ENCODE results near the gene DPP4. TPM values are rescaled to one million over a fixed set of nuclear protein-coding genes. Genes with fewer than 3 reads are reported as not detected.

DPP4 gene
- total and polyA plus RNA-seq, 11 donors: 3.4 to 16.1 (median 7.4) TPM

DNA sequence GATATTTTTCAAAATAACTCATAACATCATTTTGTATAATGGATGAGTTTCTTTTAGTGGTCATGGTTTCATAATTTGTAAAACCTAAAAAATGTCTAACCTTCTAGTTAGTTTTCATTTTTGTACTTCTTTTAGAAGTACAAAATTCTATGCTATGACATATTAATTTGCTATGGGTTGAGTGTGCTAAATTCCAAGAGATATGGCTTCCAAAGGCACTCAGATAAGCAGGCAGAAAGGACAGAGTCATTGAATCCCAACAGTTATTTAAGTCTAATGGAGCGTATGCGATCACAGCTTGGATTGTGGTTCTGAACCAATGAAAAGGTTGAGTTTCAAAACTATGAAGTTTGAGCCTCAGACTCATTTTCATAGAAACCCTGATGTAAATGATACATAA, 41.1 kb upstream of the DPP4 start:
- ATAC-seq (no peak), DNase-seq (no peak)
- H3K27me3 ChIP-seq: no peaks in the 10 kb centered on the region
- peaks cover 0 to 7% (median 0%) of the 10 kb centered on the region in 12 donors for H3K9me3 ChIP-seq
- intact Hi-C loops (cut with DNase I): loop anchor here in 5 of 10 donors (5.0 to 10.0 kb wide), 2 partner anchors 43 to 50 kb away; partner anchors contain the start of gene DPP4 (in 4 of the 5)
- no peak overlapping the region for H3K27ac ChIP-seq
- H3K4me1 ChIP-seq: peaks cover 0 to 40% (median 20%) of the 10 kb centered on the region in 12 donors
- 97 to 100% (median 98%) methylated on average over 2 of the region's 2 CpGs for WGBS, 4 donors
- no peak overlapping the region for H3K4me3 ChIP-seq
- H3K36me3 ChIP-seq: no peaks in the 10 kb centered on the region
- TF ChIP-seq, protein P1, sequence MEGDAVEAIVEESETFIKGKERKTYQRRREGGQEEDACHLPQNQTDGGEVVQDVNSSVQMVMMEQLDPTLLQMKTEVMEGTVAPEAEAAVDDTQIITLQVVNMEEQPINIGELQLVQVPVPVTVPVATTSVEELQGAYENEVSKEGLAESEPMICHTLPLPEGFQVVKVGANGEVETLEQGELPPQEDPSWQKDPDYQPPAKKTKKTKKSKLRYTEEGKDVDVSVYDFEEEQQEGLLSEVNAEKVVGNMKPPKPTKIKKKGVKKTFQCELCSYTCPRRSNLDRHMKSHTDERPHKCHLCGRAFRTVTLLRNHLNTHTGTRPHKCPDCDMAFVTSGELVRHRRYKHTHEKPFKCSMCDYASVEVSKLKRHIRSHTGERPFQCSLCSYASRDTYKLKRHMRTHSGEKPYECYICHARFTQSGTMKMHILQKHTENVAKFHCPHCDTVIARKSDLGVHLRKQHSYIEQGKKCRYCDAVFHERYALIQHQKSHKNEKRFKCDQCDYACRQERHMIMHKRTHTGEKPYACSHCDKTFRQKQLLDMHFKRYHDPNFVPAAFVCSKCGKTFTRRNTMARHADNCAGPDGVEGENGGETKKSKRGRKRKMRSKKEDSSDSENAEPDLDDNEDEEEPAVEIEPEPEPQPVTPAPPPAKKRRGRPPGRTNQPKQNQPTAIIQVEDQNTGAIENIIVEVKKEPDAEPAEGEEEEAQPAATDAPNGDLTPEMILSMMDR (IDR thresholded peaks at IDR 0.05): no peak
- TF ChIP-seq POLR2A (IDR thresholded peaks at IDR 0.05): no peak

DNA sequence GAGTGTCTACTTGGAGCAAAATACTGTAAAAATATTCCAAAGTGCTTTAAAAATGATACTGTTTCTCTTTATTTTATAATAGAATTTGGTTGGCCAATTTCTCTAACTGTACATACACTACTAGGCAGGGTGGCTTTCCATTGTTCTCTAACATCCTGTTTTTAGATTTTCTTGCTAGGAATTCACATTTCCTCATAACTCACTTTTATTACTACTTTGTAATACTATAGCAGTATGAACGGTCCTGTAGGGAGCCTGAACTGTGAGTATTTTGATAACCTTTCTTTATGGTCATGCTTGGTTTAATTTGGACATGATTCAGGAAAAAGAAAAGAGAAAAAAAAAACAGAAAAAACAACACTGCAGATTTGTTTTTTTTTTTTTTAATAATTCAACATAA, 40.3 kb upstream of the DPP4 start:
- no peak for DNase-seq
- H3K4me3 ChIP-seq: no peak overlapping the region
- peak in 2 of 4 donors; percentile 31 to 41 for ATAC-seq
- TF ChIP-seq, protein P1 (IDR thresholded peaks at IDR 0.05): no peak
- no peak for TF ChIP-seq POLR2A (IDR thresholded peaks at IDR 0.05)
- no peaks in the 10 kb centered on the region for H3K36me3 ChIP-seq
- peak overlapping the region in 2 of 12 donors; percentile 34 to 49 for H3K27ac ChIP-seq
- peaks cover 0 to 40% (median 20%) of the 10 kb centered on the region in 12 donors for H3K4me1 ChIP-seq
- intact Hi-C loops (cut with DNase I): loop anchor here in 3 of 10 donors (5.0 to 10.0 kb wide), 2 partner anchors 42 to 49 kb away; partner anchors contain the start of gene DPP4 (in 2 of the 3)
- H3K27me3 ChIP-seq: no peaks in the 10 kb centered on the region
- peaks cover 0 to 7% (median 0%) of the 10 kb centered on the region in 12 donors for H3K9me3 ChIP-seq
- 30 to 49% (median 32%) methylated on average over 1 of the region's 1 CpG for WGBS, 4 donors

DNA sequence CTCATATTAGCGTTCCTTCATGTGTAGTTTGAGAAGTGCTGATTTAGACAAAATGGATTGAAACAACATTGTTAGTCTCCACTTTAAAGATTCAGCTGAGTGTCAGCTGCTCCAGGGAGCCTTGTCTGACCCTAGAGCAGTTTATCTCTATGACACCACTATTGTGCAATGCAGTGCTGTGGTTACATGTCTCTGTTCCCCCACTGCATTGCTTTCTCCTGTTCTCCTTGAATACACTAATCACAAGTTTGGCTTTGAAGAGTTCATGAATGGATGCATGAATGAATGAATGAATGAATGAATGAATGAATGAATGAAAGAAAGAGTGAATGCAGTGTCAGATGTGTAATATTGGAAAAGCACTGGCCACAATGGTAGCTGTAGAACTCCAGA, 39.8 kb upstream of the DPP4 start:
- no peaks in the 10 kb centered on the region for H3K27me3 ChIP-seq

DNA sequence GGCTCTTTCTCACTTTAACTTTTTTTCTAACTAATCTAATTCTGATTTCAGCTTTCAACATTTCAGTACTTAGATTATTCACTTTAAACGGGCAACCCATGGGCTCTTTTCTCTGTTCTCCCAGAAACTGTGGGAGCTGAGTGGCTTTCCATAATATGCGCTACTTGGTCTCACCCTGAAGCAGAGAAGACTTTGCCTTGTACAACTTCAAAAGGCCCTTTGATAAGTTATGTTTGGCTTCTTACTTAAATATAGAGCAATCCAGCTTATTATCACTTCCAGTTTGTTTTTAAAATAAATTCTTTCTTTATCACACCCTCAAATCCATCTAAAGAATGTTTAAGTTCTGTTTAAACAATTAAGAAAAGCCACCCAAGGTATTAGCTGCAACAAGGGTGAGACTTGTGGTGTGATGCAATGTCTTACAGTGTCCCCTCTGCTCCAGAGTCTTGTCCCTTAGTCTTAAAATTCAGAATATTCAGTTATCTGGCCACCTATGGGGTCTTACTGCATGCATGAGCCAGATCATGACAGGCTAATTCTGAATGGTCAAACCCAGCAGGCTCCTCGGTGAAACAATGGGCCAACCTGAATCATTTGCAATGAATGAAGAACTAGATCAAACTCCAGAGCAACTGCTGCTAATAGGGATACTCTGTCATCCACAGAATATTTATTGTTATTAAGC, 39.2 kb upstream of the DPP4 start:
- TF ChIP-seq, protein P1 (IDR thresholded peaks at IDR 0.05): no peak
- no peak for TF ChIP-seq POLR2A (IDR thresholded peaks at IDR 0.05)
- peak overlapping the region in 3 of 12 donors; percentile 42 to 49 (median 47) for H3K27ac ChIP-seq
- WGBS, 4 donors: 74 to 90% (median 76%) methylated on average over 3 of the region's 3 CpGs
- H3K27me3 ChIP-seq: no peaks in the 10 kb centered on the region
- peak in 1 of 4 donors; percentile 21 for ATAC-seq
- peaks cover 0 to 7% (median 0%) of the 10 kb centered on the region in 12 donors for H3K9me3 ChIP-seq
- intact Hi-C loops (cut with DNase I): loop anchor here in 3 of 10 donors (5.0 to 10.0 kb wide), 2 partner anchors 41 to 48 kb away; partner anchors contain the start of gene DPP4 (in 2 of the 3)
- no peak overlapping the region for H3K4me3 ChIP-seq
- H3K4me1 ChIP-seq: peaks cover 0 to 30% (median 16%) of the 10 kb centered on the region in 12 donors
- no peaks in the 10 kb centered on the region for H3K36me3 ChIP-seq
- DNase-seq: no peak

More for the DNA sequence above, 39.8 kb upstream of the DPP4 start:
- Histone ChIP-seq H3K27ac (peak overlapping the region in 3 of 12 donors; percentile 42 to 49 (median 47)), H3K4me3 (no peak overlapping the region), H3K36me3 (no peaks in the 10 kb centered on the region), H3K9me3 (peaks cover 0 to 7% (median 0%) of the 10 kb centered on the region in 12 donors), H3K4me1 (peaks cover 0 to 36% (median 19%) of the 10 kb centered on the region in 12 donors)
- DNase-seq: peak in 2 of 5 donors; percentile 29 to 38
- ATAC-seq: peak; percentile 90 to 98 (median 93)
- 44 to 75% (median 65%) methylated on average over 1 of the region's 1 CpG for WGBS, 4 donors
- intact Hi-C loops (cut with DNase I): loop anchor here in 3 of 10 donors (5.0 to 10.0 kb wide), 2 partner anchors 41 to 49 kb away; partner anchors contain the start of gene DPP4 (in 2 of the 3)
- no peak for TF ChIP-seq POLR2A (IDR thresholded peaks at IDR 0.05)
